ENCODE measurements around the gene INHBC. TPM values are rescaled to one million over a fixed set of nuclear protein-coding genes. Genes with fewer than 3 reads are reported as not detected.

INHBC gene
- polyA plus RNA-seq, 1 of the 3 experiments (the other 2 are of a cell fraction) = 0.08 TPM

GRCh38 chr12:57462251-57462911, 27.8 kb downstream of the INHBC start:
- 3% methylated on average over 24 of the region's 28 CpGs for WGBS (ENCODE audit: low lambda C conversion rate)
- Histone ChIP-seq H3K4me2 (peak overlapping the region; percentile 94), H2AFZ (ENCODE audit: low read depth) (peak overlapping the region; percentile 84; the same call in 1 of the 2 replicates), H3K9ac (peak overlapping the region; percentile 35; the same call in 1 of the 2 replicates), H3K9me3 (no peaks in the 10 kb centered on the region), H4K20me1 (ENCODE audit: insufficient read depth) (no peaks in the 10 kb centered on the region), H3F3A (replicated peaks; ENCODE audit: insufficient read depth) (peaks cover 5% of the 10 kb centered on the region), H3K9me2 (no peaks in the 10 kb centered on the region), H3K27ac (ENCODE audit: low read depth in 2 of 2, low read length in 1 of 2) (peak overlapping the region; percentile 48 to 61; a peak in 3 of 4 replicates), H3K27me3 (ENCODE audit: insufficient read depth) (peaks cover 13% of the 10 kb centered on the region; the same call in 1 of the 2 replicates), H3K36me3 (replicated peaks in 1 of 2; ENCODE audit: control insufficient read depth in 1 of 2, insufficient read depth in 2 of 2, low read length in 1 of 2) (no peaks in the 10 kb centered on the region), H3K79me2 (ENCODE audit: insufficient read depth) (no peaks in the 10 kb centered on the region), H3K4me1 (ENCODE audit: control insufficient read depth in 1 of 2, insufficient read depth in 2 of 2, low read depth in 1 of 2, low read length in 1 of 2) (peaks cover 0 to 20% of the 10 kb centered on the region in 2 experiments; a peak in 2 of 4 replicates), H3K4me3 (ENCODE audit: low read depth in 2 of 2, low read length in 1 of 2) (peak overlapping the region; percentile 60 to 90)
- DNase-seq = peak; percentile 95
- peak; percentile 67 for TF ChIP-seq RAD21 (IDR thresholded peaks at IDR 0.05; ENCODE audit: low read length)
- TF ChIP-seq GABPA (IDR thresholded peaks at IDR 0.05; ENCODE audit: low read depth) = no peak
- no peak for TF ChIP-seq EZH2phosphoT487 (IDR thresholded peaks at IDR 0.05; ENCODE audit: borderline replicate concordance, low read depth)
- peak; percentile 65 for TF ChIP-seq MAX (IDR thresholded peaks at IDR 0.05; ENCODE audit: low read depth)
- no peak for TF ChIP-seq NRF1 (IDR thresholded peaks at IDR 0.05; ENCODE audit: low read depth, low read length)
- peak; percentile 60 for TF ChIP-seq RCOR1 (IDR thresholded peaks at IDR 0.05; ENCODE audit: low read length)
- TF ChIP-seq SMC3 (IDR thresholded peaks at IDR 0.05; ENCODE audit: low read depth, low read length) = peak; percentile 70
- TF ChIP-seq, protein P1, sequence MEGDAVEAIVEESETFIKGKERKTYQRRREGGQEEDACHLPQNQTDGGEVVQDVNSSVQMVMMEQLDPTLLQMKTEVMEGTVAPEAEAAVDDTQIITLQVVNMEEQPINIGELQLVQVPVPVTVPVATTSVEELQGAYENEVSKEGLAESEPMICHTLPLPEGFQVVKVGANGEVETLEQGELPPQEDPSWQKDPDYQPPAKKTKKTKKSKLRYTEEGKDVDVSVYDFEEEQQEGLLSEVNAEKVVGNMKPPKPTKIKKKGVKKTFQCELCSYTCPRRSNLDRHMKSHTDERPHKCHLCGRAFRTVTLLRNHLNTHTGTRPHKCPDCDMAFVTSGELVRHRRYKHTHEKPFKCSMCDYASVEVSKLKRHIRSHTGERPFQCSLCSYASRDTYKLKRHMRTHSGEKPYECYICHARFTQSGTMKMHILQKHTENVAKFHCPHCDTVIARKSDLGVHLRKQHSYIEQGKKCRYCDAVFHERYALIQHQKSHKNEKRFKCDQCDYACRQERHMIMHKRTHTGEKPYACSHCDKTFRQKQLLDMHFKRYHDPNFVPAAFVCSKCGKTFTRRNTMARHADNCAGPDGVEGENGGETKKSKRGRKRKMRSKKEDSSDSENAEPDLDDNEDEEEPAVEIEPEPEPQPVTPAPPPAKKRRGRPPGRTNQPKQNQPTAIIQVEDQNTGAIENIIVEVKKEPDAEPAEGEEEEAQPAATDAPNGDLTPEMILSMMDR (IDR thresholded peaks at IDR 0.05) = peak; percentile 98
- peak; percentile 50 for TF ChIP-seq CHD2 (IDR thresholded peaks at IDR 0.05; ENCODE audit: low read length, partially characterized antibody)
- TF ChIP-seq YY1 (IDR thresholded peaks at IDR 0.05; ENCODE audit: low read depth) = peak; percentile 59; the same call in 1 of the 2 replicates
- peak; percentile 45; the same call in 1 of the 2 replicates for TF ChIP-seq TCF12 (IDR thresholded peaks at IDR 0.05)
- TF ChIP-seq MXI1 (IDR thresholded peaks at IDR 0.05; ENCODE audit: low read depth, low read length) = 0 out of 2 replicates have a peak, but pooled peaks have one; percentile 47
- POLR2A ChIA-PET = no interaction called here
- CTCF ChIA-PET = interaction anchor here (0.6 to 13.7 kb wide), 36 partner anchors 9 to 1531 kb away, joined by 3 to 391 read pairs (median 4); partner anchors contain the start of genes B4GALNT1, DDIT3, INHBE and MARS1

- DNase-seq = no peak
- Histone ChIP-seq H2AFZ (ENCODE audit: low read depth) (no peak overlapping the region), H3F3A (replicated peaks; ENCODE audit: insufficient read depth) (peaks cover 5% of the 10 kb centered on the region), H3K4me3 (ENCODE audit: low read depth in 2 of 2, low read length in 1 of 2) (peak overlapping the region in 1 of 2 experiments; percentile 90; a peak in 1 of 4 replicates), H3K4me1 (ENCODE audit: control insufficient read depth in 1 of 2, insufficient read depth in 2 of 2, low read depth in 1 of 2, low read length in 1 of 2) (peaks cover 0 to 20% of the 10 kb centered on the region in 2 experiments; a peak in 1 of 4 replicates), H3K9me3 (no peaks in the 10 kb centered on the region), H3K9me2 (no peaks in the 10 kb centered on the region), H3K79me2 (ENCODE audit: insufficient read depth) (no peaks in the 10 kb centered on the region), H3K4me2 (peak overlapping the region; percentile 94; the same call in 1 of the 2 replicates), H3K27ac (ENCODE audit: low read depth in 2 of 2, low read length in 1 of 2) (no peak overlapping the region), H3K27me3 (ENCODE audit: insufficient read depth) (peaks cover 17% of the 10 kb centered on the region), H4K20me1 (ENCODE audit: insufficient read depth) (no peaks in the 10 kb centered on the region), H3K36me3 (replicated peaks in 1 of 2; ENCODE audit: control insufficient read depth in 1 of 2, insufficient read depth in 2 of 2, low read length in 1 of 2) (no peaks in the 10 kb centered on the region), H3K9ac (no peak overlapping the region)
- ChIA-PET CTCF (interaction anchor here (0.5 to 13.7 kb wide), 29 partner anchors 9 to 1531 kb away, joined by 3 to 391 read pairs (median 4); partner anchors contain the start of genes ARHGAP9, B4GALNT1, DDIT3 and INHBE), POLR2A (interaction anchor here (0.7 kb wide), 1 partner anchor 26 kb away, joined by 5 read pairs; no protein-coding TSS in a partner anchor)
- WGBS (ENCODE audit: low lambda C conversion rate) = 26% methylated on average over 5 of the region's 5 CpGs
- TF ChIP-seq TEAD4 (IDR thresholded peaks at IDR 0.05; ENCODE audit: borderline replicate concordance, insufficient read depth) (no peak), SIN3A (IDR thresholded peaks at IDR 0.05; ENCODE audit: borderline replicate concordance, low read depth, low read length) (no peak), GABPA (IDR thresholded peaks at IDR 0.05; ENCODE audit: low read depth) (no peak), YY1 (IDR thresholded peaks at IDR 0.05; ENCODE audit: low read depth) (no peak), POLR2AphosphoS5 (IDR thresholded peaks at IDR 0.05; ENCODE audit: low read depth, low read length) (no peak), RFX5 (IDR thresholded peaks at IDR 0.05; ENCODE audit: low read length) (no peak), REST (IDR thresholded peaks at IDR 0.05; ENCODE audit: low read depth, low read length) (no peak), RCOR1 (IDR thresholded peaks at IDR 0.05; ENCODE audit: low read length) (no peak), TAF1 (IDR thresholded peaks at IDR 0.05; ENCODE audit: borderline replicate concordance, low read depth, low read length) (no peak), RXRA (IDR thresholded peaks at IDR 0.05; ENCODE audit: borderline replicate concordance, low read depth) (no peak), CHD2 (IDR thresholded peaks at IDR 0.05; ENCODE audit: low read length, partially characterized antibody) (no peak), FOSL2 (IDR thresholded peaks at IDR 0.05; ENCODE audit: borderline replicate concordance, low read depth) (no peak), NRF1 (IDR thresholded peaks at IDR 0.05; ENCODE audit: low read depth, low read length) (no peak), JUND (IDR thresholded peaks at IDR 0.05) (no peak)
Observed at GRCh38 chr12:57462912-57463253, 28.3 kb downstream of the INHBC start.
